Memory B cell (primary cell): ENCODE results near the gene FMNL2.

ENCODE experiments used
- ATAC-seq: fragments of 150-1000 bp; cut with Tn5 transposase; 2 replicates; pipeline ENCODE4 v1.10.0; 2021; ENCODE audit warnings: low read depth, mild to moderate bottlenecking, moderate library complexity
- DNase-seq, 2 donors: peaks; one replicate each; pipeline ENCODE4 v3.0.0; 2022; ENCODE audit warnings: low spot score in 2 of 2
- H3K27ac Mint-ChIP-seq: one replicate; pipeline ENCODE4 v1.8.0; 2022; ENCODE audit warnings: mild to moderate bottlenecking, moderate library complexity, mixed read lengths
- H3K27me3 Mint-ChIP-seq: one replicate; pipeline ENCODE4 v1.8.0; 2022; ENCODE audit warnings: mixed read lengths
- H3K36me3 Mint-ChIP-seq: one replicate; pipeline ENCODE4 v1.8.0; 2022; ENCODE audit warnings: mild to moderate bottlenecking, mixed read lengths
- H3K4me1 Mint-ChIP-seq: one replicate; pipeline ENCODE4 v1.8.0; 2022; ENCODE audit warnings: mixed read lengths
- H3K4me3 Mint-ChIP-seq: one replicate; pipeline ENCODE4 v1.8.0; 2022; ENCODE audit warnings: mild to moderate bottlenecking, moderate library complexity, mixed read lengths
- H3K9me3 Mint-ChIP-seq: one replicate; pipeline ENCODE4 v1.8.0; 2022; ENCODE audit warnings: mixed read lengths

The FMNL2 gene

GRCh38 chr2:152394326-152394725 is 59.4 kb downstream of the FMNL2 start:
- H3K27me3 Mint-ChIP-seq: peaks cover 4% of the 10 kb centered on the region
- H3K27ac Mint-ChIP-seq: no peak overlapping the region
- peaks cover 4% of the 10 kb centered on the region for H3K4me1 Mint-ChIP-seq
- H3K4me3 Mint-ChIP-seq: no peak overlapping the region
- DNase-seq: no peak
- no peak for ATAC-seq
- peaks cover 2% of the 10 kb centered on the region for H3K9me3 Mint-ChIP-seq
- peaks cover 5% of the 10 kb centered on the region for H3K36me3 Mint-ChIP-seq

GRCh38 chr2:152395103-152395502 is 60.1 kb downstream of the FMNL2 start:
- Mint-ChIP-seq H3K4me1 (peaks cover 4% of the 10 kb centered on the region), H3K36me3 (no peaks in the 10 kb centered on the region), H3K4me3 (no peak overlapping the region), H3K27me3 (peaks cover 2% of the 10 kb centered on the region), H3K27ac (no peak overlapping the region), H3K9me3 (no peaks in the 10 kb centered on the region)
- ATAC-seq (no peak), DNase-seq (no peak)

- no peak for DNase-seq
- peaks cover 2% of the 10 kb centered on the region for H3K27me3 Mint-ChIP-seq
- H3K27ac Mint-ChIP-seq: no peak overlapping the region
- no peak overlapping the region for H3K4me3 Mint-ChIP-seq
- no peaks in the 10 kb centered on the region for H3K9me3 Mint-ChIP-seq
- H3K36me3 Mint-ChIP-seq: no peaks in the 10 kb centered on the region
- ATAC-seq: no peak
- H3K4me1 Mint-ChIP-seq: peaks cover 4% of the 10 kb centered on the region
Measured at GRCh38 chr2:152395572-152395971, 60.6 kb downstream of the FMNL2 start.

GRCh38 chr2:152396051-152396511 is 61.1 kb downstream of the FMNL2 start:
- ATAC-seq: no peak
- H3K4me3 Mint-ChIP-seq: no peak overlapping the region
- no peaks in the 10 kb centered on the region for H3K9me3 Mint-ChIP-seq
- H3K27ac Mint-ChIP-seq: no peak overlapping the region
- no peak for DNase-seq
- no peaks in the 10 kb centered on the region for H3K36me3 Mint-ChIP-seq
- peaks cover 4% of the 10 kb centered on the region for H3K4me1 Mint-ChIP-seq
- peaks cover 2% of the 10 kb centered on the region for H3K27me3 Mint-ChIP-seq

GRCh38 chr2:152396763-152397162 is 61.8 kb downstream of the FMNL2 start:
- ATAC-seq (no peak), DNase-seq (no peak)
- Mint-ChIP-seq H3K27ac (no peak overlapping the region), H3K4me3 (no peak overlapping the region), H3K36me3 (no peaks in the 10 kb centered on the region), H3K9me3 (no peaks in the 10 kb centered on the region), H3K4me1 (peaks cover 4% of the 10 kb centered on the region), H3K27me3 (peaks cover 2% of the 10 kb centered on the region)

- no peaks in the 10 kb centered on the region for H3K36me3 Mint-ChIP-seq
Measured at GRCh38 chr2:152399003-152399402, 64.0 kb downstream of the FMNL2 start.

DNA sequence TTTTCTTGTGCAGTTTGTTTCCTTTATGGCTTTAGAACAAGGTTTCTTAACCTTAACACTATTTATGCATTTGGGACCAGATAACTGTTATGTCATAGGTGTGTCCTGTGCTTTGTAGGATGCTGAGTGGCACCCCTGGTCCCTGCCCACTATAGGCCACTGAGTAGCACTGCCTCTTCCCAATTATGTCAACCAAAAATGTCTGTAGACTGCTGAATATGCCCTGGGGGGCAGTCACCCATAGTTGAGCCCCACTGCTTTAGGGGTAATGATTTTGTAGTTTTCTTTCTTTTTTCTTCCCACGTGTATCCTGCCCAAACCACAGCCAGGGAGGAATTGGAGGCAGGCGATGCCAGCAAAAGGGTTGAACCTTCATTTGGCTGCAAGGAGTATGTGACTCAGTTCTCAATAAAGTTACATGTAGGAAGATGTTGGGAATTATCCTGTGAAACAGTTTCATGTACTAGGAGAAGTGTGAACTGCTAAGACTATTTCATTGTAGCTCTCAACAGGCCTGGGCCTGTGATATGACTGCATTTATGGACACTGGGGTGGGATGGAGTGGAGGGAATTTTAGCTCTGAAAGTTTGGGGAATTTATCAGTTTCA is 65.7 kb downstream of the FMNL2 start:
- H3K27me3 Mint-ChIP-seq: peaks cover 2% of the 10 kb centered on the region
- H3K4me1 Mint-ChIP-seq: peaks cover 2% of the 10 kb centered on the region
- H3K9me3 Mint-ChIP-seq: no peaks in the 10 kb centered on the region
- DNase-seq (no peak), ATAC-seq (no peak)
- no peaks in the 10 kb centered on the region for H3K36me3 Mint-ChIP-seq
- H3K27ac Mint-ChIP-seq: no peak overlapping the region
- H3K4me3 Mint-ChIP-seq: no peak overlapping the region

More at GRCh38 chr2:152399003-152399402, 64.0 kb downstream of the FMNL2 start:
- Mint-ChIP-seq H3K27ac (no peak overlapping the region), H3K4me3 (no peak overlapping the region), H3K9me3 (no peaks in the 10 kb centered on the region), H3K27me3 (peaks cover 2% of the 10 kb centered on the region), H3K4me1 (peaks cover 2% of the 10 kb centered on the region)
- no peak for DNase-seq
- no peak for ATAC-seq

DNA sequence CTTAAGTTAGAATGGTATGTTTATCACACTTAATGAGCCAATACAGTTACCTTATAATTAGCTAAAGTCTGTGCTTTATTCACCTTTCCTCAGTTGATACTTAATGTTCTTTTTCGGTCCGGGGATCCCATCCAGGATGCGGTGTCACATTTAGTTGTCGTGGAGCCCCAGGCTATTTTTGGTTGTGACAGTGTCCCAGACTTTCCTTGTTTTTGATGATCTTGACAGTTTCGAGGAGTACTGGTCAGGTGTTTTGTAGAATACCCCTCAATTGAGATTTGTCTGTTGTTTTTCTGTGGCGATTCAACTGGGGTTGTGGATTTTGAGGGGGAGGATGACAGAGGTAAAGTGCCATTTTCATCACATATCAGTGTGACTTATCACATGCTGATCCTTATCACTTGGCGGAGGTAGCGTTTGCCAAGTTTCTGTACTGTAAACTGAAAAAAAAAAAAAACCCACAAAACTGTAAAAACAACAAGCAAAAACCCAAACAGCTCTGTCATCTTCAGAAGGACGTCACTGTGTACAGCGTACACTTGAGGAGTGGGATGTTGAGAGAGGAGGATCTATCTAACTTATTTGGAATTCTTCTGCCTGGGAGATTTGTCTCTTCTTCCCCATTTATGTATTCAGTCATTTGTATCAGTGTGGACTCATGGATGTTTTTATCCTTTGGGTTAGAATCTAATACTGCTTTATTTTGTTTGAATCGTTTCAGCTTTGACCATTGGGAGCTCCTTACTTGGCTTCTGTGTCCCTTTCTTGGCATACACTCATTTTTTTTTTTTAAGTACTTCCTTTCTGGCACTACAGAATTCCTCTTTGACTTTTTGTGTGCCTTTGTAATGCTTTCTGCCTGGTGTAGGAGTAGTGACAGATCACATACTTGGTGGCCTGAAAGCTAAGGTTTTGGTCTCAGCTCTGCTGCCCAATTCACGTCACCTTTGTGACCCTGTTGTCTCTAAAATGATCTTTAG is 68.1 kb downstream of the FMNL2 start:
- Mint-ChIP-seq H3K27me3 (peaks cover 2% of the 10 kb centered on the region), H3K36me3 (no peaks in the 10 kb centered on the region), H3K9me3 (no peaks in the 10 kb centered on the region), H3K4me3 (no peak overlapping the region), H3K4me1 (peaks cover 17% of the 10 kb centered on the region), H3K27ac (no peak overlapping the region)
- no peak for DNase-seq
- ATAC-seq: no peak

DNA sequence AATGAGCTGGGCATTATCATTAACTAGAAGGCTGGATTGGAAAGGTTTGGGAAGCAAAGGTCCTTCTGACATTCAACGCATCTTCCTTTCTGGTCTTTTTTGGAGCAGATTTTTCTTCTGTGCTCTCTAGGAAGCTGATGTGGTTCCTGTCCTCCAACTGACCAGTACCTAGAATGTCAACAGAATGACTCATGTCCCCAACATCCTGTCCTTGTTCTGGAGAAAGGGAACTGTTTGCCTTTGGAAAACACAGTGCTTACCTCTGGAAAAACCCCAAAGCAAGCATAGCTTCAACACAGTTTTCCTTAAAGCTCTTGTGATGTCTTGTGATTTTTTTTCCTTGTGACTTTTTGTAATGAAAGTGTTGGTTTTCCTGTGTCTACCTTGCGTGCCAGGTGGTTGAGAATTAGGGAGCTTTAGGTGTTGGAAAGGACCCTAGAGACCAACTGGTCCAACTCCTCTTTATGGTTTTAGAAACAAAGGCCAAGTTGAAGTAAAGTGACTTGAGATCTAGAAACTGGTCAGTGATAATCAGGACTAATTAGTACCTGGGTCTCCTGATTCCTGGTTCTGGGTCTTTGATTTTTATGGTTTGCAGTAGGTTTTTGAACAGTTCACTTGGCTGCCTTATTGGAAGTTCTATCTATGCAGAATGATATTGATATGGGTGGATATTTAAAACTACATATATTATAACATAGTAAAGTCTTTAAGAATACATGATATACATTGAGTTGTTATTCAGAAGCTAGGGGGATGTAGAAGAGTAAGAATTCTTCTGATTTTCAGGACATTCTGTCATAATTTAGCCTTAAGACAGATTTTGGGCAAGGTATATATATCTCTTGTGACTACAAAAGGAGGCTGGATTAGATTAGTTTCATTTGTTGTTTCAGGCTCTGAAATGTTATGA is 70.5 kb downstream of the FMNL2 start:
- H3K27me3 Mint-ChIP-seq: no peaks in the 10 kb centered on the region
- DNase-seq (no peak), ATAC-seq (no peak)
- no peaks in the 10 kb centered on the region for H3K9me3 Mint-ChIP-seq
- H3K4me3 Mint-ChIP-seq: no peak overlapping the region
- H3K4me1 Mint-ChIP-seq: peaks cover 15% of the 10 kb centered on the region
- no peaks in the 10 kb centered on the region for H3K36me3 Mint-ChIP-seq
- no peak overlapping the region for H3K27ac Mint-ChIP-seq

DNA sequence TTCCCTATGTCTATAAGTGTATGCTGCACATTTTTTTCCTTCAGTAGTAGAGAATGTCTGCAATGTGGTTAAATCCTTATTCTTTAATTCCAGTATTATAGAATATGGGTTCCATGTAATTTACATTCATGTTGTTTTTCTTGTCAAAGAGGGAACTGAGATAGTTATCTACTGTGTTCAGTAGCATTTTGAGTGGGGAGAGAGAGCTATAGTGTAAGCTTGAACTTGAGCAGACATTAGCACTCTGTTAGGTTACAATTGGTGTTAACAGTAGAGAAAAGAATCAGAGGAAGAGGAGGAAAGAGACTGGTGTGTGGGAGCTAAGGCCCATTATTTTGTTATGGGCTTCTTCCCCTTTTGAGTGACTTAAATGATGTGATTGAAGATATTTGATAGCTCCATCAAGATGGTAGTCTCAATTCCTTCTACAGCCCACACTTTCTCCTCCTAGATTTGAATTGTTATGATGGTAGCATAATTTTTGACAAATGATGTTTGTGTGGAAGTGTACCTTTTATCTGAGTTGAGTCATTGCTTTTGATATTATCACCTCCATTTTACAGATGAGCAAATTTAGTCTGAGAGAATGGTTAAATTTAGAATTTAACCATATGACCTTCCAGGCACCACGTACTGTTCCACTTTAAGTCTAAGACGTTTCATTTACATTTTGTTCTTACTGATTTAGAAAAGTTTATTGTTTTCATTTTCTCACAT is 71.3 kb downstream of the FMNL2 start:
- H3K4me1 Mint-ChIP-seq: peaks cover 17% of the 10 kb centered on the region
- no peak for DNase-seq
- no peak for ATAC-seq
- H3K27ac Mint-ChIP-seq: no peak overlapping the region
- no peaks in the 10 kb centered on the region for H3K36me3 Mint-ChIP-seq
- H3K9me3 Mint-ChIP-seq: no peaks in the 10 kb centered on the region
- no peak overlapping the region for H3K4me3 Mint-ChIP-seq
- no peaks in the 10 kb centered on the region for H3K27me3 Mint-ChIP-seq

GRCh38 chr2:152406836-152407161 is 71.8 kb downstream of the FMNL2 start:
- no peak overlapping the region for H3K4me3 Mint-ChIP-seq

DNA sequence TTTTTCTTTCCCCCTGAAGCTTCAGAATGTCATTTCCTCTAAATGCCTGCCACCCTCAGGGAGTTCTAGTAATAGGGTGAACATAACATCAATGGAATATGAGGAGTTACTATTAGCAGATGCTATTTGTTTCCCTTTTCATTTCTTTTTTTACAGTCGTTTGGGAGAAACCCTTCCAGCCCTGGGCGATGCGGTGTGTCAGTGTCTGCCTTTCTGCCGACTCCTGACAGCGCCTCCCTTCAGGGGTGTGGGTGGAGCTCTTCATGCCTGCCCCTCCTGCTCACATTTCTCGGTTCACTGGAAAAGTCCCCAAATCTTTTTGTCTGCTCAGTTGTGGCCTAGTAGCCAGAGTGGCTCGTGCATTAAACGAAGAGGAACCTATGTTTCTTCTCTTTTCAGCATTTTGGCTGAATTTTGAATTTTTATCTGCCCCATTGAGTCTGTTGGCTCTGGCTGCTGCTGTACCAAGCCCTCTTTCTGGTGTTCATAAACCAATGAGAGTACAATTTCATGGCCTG is 72.3 kb downstream of the FMNL2 start:
- peak; percentile 11 to 17 for DNase-seq

More at GRCh38 chr2:152406836-152407161, 71.8 kb downstream of the FMNL2 start:
- no peaks in the 10 kb centered on the region for H3K36me3 Mint-ChIP-seq
- H3K27ac Mint-ChIP-seq: peak overlapping the region; percentile 77
- no peaks in the 10 kb centered on the region for H3K27me3 Mint-ChIP-seq
- peaks cover 17% of the 10 kb centered on the region for H3K4me1 Mint-ChIP-seq
- no peak for ATAC-seq
- no peak for DNase-seq
- H3K9me3 Mint-ChIP-seq: no peaks in the 10 kb centered on the region

GRCh38 chr2:152407806-152408205 is 72.8 kb downstream of the FMNL2 start:
- H3K4me1 Mint-ChIP-seq: peaks cover 17% of the 10 kb centered on the region
- peak overlapping the region; percentile 82 for H3K4me3 Mint-ChIP-seq
- peak overlapping the region; percentile 77 for H3K27ac Mint-ChIP-seq
- ATAC-seq (no peak), DNase-seq (no peak)
- H3K27me3 Mint-ChIP-seq: no peaks in the 10 kb centered on the region
- no peaks in the 10 kb centered on the region for H3K9me3 Mint-ChIP-seq
- H3K36me3 Mint-ChIP-seq: no peaks in the 10 kb centered on the region

More for the DNA sequence above, 72.3 kb downstream of the FMNL2 start:
- peak overlapping the region; percentile 77 for H3K27ac Mint-ChIP-seq
- peak overlapping the region; percentile 82 for H3K4me3 Mint-ChIP-seq
- H3K36me3 Mint-ChIP-seq: no peaks in the 10 kb centered on the region
- ATAC-seq: peak; percentile 97
- no peaks in the 10 kb centered on the region for H3K9me3 Mint-ChIP-seq
- peaks cover 17% of the 10 kb centered on the region for H3K4me1 Mint-ChIP-seq
- H3K27me3 Mint-ChIP-seq: no peaks in the 10 kb centered on the region
